AG09319 (cell line): ENCODE data around the gene C6orf163.

Experiments
- DNase-seq: peaks from one replicate; pipeline ENCODE4 v3.0.0-alpha.2; 2010; ENCODE audit warnings: low read depth; ENCODE audit errors: extremely low read depth
- TF ChIP-seq, protein P1 (sequence below): IDR thresholded peaks from 2 replicates; pipeline ENCODE4 v1.5.1; 2011; ENCODE audit warnings: low read depth, mild to moderate bottlenecking, inconsistent platforms, low read length, moderate library complexity

C6orf163 gene

DNA sequence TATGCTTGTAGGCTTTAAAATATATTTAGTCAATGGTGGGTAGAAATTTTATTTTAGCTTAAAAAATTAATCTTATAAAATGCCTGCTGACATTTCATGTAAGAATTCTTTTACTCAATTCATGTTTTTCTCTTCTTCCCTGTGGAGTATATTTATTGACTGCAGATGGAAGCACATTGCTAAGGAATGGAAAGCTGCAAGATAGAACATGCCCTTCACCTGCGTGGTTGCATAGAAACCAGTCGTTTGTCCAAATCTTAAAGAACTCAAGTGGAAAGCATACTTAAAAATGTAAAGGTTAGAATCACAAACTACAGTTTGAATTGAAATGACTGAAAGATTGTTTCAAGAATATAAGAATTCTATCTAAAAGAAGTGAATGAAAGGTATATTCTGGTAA, 30.7 kb downstream of the C6orf163 start:
- DNase-seq = no peak
- TF ChIP-seq, protein P1, sequence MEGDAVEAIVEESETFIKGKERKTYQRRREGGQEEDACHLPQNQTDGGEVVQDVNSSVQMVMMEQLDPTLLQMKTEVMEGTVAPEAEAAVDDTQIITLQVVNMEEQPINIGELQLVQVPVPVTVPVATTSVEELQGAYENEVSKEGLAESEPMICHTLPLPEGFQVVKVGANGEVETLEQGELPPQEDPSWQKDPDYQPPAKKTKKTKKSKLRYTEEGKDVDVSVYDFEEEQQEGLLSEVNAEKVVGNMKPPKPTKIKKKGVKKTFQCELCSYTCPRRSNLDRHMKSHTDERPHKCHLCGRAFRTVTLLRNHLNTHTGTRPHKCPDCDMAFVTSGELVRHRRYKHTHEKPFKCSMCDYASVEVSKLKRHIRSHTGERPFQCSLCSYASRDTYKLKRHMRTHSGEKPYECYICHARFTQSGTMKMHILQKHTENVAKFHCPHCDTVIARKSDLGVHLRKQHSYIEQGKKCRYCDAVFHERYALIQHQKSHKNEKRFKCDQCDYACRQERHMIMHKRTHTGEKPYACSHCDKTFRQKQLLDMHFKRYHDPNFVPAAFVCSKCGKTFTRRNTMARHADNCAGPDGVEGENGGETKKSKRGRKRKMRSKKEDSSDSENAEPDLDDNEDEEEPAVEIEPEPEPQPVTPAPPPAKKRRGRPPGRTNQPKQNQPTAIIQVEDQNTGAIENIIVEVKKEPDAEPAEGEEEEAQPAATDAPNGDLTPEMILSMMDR = no peak

- no peak for DNase-seq
- TF ChIP-seq, protein P1 = no peak
Measured at GRCh38 chr6:87376643-87377042, 32.0 kb downstream of the C6orf163 start.

DNA sequence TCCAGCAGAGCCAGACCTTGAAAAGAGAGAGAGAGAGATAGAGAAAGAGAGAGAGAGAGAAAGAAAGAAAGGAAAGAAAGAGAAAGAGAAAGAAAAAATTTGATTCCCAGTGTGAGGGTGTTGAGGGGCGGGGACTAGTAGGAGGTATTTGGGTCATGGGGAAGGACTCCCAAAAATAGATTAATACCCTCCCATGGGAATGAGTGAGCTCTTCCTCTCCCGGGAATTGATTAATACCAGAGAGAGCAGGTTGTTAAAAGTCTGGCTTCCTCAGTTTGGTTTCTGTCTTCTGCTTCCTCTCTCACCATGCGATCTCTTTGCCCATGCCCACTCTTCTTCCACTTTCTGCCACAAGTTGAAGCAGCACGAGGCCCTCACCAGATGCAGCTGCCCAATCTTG, 34.3 kb downstream of the C6orf163 start:
- no peak for DNase-seq
- TF ChIP-seq, protein P1 = no peak

GRCh38 chr6:87382861-87383260, 38.2 kb downstream of the C6orf163 start:
- TF ChIP-seq, protein P1 = no peak

DNA sequence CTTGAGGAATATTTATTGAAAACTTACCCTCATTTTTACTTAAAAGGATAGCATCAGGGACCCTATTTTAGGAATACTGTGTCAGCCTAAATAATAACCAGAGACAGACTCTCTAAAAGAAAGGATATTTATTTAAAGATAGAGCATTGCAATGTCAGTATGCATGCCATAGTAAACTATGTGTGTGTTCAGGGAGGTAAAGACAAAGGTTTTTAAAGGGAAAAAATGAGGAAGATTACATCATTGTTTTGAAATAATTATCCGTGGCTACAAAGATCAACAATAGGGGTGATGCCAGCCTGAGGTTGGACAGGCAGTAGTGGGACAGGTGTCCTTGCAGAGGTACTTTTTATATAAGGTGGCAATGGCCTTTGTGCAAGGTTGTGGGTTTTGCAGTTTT, 39.4 kb downstream of the C6orf163 start:
- TF ChIP-seq, protein P1 = no peak
- DNase-seq = no peak

More at GRCh38 chr6:87382861-87383260, 38.2 kb downstream of the C6orf163 start:
- no peak for DNase-seq

- DNase-seq = no peak
- TF ChIP-seq, protein P1 = no peak
Measured at GRCh38 chr6:87384449-87384848, 39.8 kb downstream of the C6orf163 start.

DNA sequence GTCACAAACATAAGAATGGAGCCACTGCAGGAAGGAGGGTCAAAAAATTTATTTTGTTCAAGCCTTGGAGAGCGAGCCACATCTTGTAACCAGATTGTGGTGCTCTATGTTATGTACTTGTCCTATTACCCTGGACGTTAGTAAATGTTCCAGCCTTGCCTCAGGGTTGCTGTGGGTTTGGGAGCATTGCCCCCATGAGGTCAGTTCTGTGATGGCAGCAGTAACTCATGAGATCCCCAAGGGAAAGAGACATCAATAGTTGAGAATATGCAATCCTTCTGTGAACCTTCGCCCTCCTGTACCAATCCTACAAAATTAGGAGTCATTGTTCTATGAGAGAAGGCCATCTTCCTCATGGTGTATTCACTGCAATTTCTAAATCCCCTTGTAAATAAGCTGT, 46.7 kb downstream of the C6orf163 start:
- DNase-seq = no peak
- TF ChIP-seq, protein P1 = peak; percentile 49
